ENCODE measurements around the gene LINGO1.

GRCh38 chr15:77564341-77564740, 68.4 kb downstream of the LINGO1 start:
- TF ChIP-seq, protein P1, sequence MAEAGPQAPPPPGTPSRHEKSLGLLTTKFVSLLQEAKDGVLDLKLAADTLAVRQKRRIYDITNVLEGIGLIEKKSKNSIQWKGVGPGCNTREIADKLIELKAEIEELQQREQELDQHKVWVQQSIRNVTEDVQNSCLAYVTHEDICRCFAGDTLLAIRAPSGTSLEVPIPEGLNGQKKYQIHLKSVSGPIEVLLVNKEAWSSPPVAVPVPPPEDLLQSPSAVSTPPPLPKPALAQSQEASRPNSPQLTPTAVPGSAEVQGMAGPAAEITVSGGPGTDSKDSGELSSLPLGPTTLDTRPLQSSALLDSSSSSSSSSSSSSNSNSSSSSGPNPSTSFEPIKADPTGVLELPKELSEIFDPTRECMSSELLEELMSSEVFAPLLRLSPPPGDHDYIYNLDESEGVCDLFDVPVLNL (CRISPR knock-in tag; IDR thresholded peaks at IDR 0.05; ENCODE audit: borderline replicate concordance, low read depth), result no peak
- TF ChIP-seq ESRRA (CRISPR knock-in tag; IDR thresholded peaks at IDR 0.05; ENCODE audit: borderline replicate concordance), result no peak

All from WTC11 (cell line).